HL-60/S4 treated with phorbol 12-myristate 13-acetate at 8.2 ng/mL for 4 days and 3 days (cell line): ENCODE measurements around the gene NTM.

Source experiments
- in situ Hi-C: fragments of 300-500 bp; cut with MboI; formaldehyde crosslinking; loops from 2 replicates; pipeline ENCODE4 v1.15.0; 2022; ENCODE audit warnings: low sequenced_read_pairs

Gene NTM

DNA sequence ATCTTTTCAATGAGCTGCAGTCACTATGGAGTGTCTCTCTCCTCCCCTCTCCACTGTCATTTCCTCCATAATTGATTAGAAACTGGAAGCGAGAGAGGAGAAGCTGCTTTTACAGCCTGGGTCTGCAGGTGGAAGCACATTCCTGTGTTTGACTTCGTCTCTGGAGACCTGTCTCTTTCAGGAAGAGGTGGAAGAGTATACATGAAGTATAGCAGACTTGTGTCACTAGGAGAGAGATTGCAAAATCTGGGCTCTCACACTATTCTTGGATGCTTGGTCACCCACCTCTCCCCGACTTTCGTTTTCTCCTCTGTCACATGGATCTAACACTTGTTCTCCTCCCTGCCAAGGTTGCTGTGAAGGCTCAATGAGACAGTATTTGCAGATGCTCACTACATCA is 323.3 kb downstream of the NTM start:
- in situ Hi-C loops, result no loop called here

DNA sequence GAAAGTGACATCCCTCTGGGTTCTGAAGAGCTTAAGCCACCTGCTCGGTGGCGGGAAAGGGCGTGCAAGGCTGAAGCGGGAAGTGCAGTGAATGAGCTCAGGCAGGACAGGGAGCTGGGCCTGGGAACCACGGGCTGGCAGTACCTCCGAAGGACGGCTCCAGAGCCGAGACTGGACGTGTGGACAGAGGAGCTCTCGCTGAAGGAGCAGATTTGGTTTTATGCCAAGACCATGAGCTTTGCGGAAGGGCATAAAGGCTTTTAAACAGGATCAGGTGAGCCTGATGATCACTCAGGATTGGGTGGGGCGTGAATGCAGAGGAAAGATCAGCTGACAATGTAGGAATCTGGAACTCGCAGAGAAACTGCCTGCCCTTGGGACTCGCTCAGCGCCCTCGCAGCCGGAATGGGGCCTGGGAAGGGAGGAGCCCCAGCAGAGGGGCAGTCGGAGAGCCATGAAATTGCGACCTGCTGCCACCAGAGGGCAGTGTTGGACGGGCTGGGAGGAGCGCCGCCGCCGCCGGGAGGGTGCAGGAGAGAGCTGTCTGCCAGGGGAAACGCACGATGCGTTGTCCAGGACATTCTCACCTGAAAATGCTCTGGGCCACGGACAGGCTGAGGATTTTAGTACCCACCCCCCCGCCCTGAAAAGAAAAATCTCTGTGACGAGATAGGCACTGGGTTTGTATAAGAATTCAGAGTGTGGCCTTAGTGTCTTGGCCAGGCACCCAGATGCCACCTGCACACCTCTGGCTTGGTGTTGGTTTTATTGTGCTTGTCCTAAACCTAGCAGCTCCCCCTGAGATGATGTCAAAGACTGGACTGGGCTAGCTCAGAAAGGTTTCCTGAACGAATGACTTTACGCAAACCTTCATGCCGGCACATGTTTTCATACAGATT is 324.4 kb downstream of the NTM start:
- in situ Hi-C loops, result no loop called here

DNA sequence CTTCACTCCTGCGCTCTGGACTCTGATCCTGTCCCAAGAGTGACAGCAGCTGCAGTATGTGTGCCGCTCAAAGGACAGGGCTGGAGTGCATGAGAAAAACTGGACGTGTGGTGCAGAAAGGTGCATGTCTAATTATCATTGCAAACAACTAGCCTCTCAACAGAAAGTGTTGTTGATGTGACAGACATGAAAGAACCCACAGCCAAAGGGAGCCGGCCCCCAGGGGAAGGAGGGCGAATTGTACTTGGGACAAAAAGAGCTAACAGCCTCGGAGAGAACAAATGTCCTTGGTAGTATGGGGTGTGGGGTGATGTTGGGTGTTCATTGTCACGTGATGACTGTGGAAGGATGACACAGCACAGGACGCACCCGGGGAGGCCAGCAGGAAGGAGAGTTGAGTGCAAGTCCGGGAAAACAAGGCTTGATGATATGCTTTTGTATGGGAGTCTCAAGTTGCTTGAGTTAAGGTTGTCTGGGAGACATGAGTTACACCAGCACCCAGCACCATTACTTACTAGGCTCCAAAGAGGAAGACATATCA is 325.5 kb downstream of the NTM start:
- in situ Hi-C loops, result no loop called here

DNA sequence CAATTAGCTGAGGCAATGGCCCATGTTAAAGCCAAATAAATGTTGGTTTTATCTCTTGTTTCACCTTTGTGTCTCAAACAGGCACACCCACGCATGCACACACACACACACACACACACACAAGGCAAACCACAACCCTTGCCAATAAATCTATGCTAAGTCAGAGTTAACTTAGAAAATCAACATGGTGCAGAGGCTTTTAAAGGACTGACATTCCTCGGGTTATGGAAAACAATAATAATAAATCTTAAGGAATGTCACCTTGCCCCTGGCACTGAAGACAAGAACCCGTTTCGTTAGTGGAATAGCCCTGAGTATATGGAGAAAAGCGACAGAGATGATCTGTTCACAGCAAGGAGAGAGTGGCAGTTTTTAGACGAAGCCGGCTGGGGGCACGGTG is 326.3 kb downstream of the NTM start:
- in situ Hi-C loops, result no loop called here

DNA sequence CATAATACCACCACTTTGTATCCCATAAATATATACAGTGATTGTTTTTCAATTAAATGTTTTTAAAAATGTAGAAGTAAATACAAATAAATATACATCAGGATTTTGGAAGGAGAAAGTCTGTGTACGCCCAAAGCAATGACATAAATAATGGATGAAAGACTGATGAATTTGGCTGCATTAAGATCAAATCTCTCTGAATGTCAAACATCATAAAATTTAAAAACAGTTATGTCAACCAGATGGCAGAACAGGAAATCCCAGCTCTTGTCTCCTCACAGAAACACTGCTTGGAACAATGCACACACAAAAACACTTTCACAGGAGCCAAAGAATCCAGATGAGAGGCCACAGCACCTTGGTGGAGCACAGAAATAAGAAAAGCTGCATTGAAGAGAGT is 332.9 kb downstream of the NTM start:
- in situ Hi-C loops, result no loop called here

DNA sequence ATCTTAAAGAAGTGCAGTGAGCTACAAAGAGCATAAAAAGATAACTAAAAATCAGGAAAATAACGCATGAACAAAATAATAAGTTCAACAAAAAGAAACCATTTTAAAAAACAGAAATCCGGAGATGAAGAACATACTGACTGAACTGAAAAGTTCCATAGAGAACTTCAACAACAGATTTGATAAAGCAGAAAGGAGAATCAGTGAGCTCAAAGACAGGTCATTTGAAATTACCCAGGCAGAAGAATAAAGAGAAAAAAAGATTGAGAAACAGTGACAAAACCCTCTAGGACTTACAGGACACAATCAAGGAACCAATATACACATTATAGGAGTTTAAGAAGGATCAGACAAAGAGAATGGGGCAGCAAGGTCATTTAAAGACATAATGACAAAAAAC is 334.3 kb downstream of the NTM start:
- in situ Hi-C loops, result no loop called here

DNA sequence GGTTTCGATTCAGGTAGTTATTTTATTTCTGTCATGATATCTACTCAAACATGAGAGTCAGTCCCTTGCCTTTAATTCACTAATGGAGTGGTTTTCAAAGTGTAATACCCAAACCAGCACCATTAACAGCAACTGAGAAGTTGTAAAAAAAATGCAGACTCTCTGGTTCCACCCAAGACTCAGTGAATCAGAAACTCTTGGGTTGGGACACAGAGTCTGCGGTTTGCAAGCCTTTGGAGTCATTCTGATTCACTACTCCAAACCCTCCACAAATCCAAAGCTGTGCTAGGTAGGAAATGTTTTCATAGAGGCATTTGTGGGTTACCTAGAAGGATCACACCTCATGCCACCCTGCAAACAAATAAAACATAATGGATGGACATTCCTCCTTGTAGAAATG is 340.1 kb downstream of the NTM start:
- in situ Hi-C loops, result no loop called here

DNA sequence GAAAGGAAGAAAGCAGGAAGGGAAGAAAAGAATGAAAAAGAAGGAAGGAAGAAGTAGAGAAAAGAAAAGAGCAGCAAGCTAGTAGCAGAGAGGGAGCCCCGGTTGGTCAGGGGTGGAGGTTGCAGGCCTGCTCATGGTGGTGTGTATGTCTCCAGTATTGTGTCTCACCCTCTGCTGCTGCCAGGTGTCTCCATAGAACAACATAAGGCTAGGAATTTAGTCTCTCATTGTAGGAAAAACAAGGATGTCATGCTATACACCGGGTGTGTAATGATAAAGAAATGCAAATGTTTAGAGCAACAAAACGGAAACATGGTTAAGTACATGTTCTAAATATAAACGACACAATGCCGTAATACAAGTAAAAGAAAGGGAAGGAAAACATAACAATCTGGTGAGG is 342.5 kb downstream of the NTM start:
- in situ Hi-C loops, result no loop called here

DNA sequence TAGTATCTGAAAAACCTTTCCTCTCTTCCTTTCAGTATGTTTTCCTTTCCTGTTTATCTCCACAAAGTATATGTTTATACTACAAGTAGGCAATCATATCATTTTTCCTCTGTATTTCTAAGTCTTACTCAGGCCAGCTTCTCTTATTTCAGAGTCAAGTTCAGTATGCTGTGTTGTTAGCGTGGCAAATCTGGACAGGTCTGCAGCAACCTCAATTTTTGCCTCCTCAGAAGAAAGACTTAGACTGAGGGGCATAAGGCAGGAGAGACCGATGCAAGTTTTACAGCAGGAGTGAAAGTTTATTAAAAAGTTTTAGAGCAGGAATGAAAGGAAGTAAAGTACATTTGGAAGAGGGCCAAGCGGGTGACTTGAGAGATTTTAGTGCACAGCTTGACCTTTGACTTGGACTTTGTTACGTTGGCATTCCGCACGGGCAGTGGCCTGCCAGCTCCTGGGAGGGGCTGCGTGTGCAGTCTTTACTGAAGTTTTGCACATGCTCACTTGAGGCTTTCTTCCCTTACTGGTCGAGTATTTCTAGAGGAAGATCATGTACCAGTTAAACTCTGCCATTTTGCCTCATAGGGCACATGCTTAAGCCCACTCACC is 343.2 kb downstream of the NTM start:
- in situ Hi-C loops, result no loop called here

DNA sequence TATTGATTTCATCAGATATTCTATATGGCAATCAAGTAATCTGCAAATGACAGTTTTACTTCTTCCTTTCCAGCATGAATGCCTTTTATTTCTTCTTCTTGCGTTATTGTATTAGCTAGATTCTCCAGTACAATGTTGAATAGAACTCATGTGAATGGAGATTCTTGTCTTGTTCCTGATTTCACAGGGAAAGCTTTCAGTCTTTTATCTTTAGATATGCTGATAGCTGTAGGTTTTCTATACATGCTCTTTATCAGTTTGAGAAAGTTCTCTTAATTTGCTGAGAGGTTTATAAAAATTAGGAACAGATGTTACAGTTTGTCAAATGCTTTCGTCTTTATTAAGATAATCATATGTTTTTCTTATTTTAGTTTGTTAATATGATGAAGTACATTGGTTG is 347.2 kb downstream of the NTM start:
- in situ Hi-C loops, result no loop called here

DNA sequence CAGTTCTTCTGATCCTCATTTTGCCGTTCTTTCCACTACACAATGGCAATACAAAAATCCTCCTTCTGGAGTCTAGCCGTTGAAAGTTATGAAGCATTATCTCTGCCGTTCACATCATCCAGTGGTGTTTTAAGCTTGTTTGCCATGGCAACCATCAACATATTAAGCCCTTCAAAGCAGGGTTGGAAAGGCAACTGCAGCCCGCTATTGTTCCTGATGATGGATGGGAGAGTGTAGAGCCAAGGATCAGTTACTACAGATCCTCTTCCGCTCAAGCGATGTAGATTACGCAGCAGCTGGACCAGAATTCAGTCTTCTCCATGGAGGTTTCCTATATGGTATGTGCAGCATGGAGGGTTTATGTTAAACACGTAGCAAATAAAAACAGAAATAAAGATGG is 352.7 kb downstream of the NTM start:
- in situ Hi-C loops, result no loop called here

DNA sequence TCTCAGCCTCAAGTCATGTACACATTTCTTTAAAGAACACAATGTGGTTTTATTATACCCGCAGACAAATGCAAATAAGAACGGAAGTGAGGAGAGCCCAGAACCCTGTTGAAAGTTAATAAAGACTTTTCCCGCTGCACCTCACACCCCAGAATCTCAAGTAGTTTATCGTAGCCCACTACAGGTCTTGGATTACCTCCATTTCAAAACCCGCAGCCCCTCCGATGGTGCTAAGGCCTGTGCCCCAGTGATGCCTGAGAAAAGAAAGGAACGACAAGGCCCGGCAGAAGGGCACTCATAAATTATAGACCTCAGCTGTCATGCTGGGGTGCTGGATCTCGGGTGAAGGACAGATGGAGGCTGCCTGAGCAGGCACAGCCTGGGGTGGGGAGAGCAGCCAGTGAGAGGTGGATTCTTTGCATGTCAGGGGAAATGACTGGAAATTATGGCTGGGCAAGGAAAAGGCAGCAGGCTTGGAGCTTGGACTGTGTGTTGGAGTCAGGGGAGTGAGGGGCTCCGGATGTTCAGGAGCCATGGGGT is 354.1 kb downstream of the NTM start:
- in situ Hi-C loops, result no loop called here

DNA sequence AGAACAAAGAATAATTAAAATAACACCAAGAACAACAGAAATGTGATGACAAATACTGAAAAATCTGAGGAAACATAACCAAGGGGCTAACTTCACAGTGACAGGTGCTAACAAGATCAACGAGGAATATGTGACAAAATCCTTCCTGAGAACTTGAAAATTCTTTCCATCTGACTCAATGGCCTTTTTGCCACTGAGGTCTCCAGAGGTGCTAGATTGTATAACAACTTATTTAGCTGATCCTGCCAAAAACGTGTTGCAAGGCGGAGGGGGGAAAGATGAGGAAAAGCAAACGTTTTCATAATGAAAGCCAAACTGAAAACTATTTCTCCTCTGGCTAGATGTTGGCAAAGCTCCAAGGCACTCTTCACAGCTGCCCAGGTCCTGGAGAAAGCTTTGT is 364.5 kb downstream of the NTM start:
- in situ Hi-C loops, result no loop called here

DNA sequence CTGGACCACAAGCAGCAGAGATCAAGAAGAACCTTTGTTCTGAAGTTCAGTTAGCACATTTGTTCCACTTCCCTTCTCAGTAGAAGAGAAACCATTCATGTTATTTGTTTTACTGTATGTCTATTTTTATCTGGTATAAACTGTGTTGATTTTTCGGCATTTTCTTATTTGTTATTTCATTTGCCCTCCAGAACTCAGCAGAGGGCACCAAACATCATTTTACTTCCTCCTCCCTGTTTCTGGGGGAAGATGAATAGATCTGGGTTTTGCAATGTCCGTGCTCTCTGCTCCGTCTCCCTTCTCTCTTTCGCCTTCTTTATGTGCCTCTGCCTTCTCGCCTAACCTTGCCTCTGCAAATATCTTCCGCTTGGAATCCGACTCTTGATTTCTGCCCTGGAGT is 366.9 kb downstream of the NTM start:
- in situ Hi-C loops, result no loop called here

DNA sequence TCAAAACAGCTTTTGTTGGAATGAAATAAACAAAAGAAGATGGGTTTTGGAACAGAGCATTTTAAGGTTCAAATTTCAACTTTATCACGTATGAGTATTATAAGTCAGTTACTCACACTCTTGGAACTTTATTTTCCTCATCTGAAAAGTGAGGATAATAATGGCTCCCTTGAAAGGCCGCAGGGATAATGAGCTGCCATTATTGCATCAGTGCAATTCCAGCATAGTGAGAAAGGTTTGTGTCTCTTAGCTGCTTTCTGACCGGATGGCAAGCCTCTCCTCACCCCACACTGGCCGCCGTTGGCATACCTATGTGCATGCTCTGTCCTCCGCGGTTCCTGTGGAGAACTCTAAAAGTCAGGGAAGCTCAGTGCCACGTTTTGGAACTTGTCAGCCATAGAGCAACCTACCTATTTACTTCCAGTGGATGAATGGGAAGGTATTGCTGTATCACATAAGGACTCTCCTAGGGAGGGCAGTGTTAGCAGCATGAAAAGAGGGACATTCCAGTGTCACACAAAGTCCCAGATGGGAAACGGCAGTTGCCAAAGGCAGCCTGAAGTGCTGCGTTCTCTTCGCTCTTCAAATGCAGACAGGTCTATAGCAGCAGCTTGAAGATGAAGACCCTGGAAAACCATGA is 368.9 kb downstream of the NTM start:
- in situ Hi-C loops, result no loop called here

DNA sequence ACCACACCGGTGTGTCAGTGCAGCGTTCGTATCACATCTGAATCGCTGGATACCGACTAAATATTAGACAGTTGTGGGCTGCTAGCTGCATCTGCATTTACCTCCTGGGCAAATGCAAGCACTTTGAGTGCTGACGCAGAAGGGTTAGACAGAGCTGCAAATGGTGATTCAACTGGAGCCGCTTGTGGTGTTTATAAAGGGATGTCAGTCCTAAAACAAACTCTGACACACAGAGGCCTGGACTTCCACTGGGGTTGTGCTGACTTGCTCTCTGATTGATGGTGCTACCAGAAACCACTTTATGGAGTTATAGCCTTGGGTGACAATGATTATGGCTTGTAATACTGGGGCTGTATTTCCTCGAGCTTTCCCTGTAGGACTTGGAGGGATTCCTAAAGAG is 374.4 kb downstream of the NTM start:
- in situ Hi-C loops, result no loop called here

DNA sequence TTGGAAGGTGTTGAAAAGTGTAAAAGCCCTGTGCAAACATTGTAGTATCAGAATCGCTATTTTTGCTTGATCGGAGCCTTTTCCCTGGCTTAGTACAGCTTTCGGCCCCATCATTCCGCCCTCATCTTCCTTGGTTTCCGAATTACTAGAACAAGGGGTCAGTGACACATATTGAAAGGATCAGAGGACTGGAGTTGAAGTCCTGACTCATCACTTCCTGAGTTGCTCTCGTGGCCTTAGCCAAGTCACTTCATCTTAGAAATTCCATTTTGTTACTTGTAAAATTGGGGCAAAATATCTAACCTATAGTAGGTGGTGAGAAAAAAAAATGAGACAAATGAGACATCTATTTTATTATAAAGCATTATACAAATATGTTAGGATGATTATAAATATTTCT is 375.0 kb downstream of the NTM start:
- in situ Hi-C loops, result no loop called here

DNA sequence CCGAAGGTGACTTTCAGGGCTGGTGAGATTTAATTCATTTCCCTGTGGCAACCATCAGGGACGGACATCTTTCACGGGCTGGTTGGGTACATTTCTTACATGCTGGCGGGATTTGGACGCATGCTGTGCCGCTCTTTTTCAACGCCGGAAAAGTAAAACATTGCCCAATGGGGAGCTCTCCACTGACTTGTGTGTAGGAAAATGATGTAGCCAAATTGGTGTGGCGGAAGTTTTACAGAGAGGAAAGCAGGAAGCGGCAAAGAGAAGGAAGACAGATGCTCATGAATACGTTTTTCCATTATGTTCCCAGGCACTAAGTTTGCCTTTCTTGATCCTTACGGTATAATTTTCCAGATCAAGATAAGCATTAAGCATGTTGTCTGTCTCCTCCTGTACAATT is 375.8 kb downstream of the NTM start:
- in situ Hi-C loops, result no loop called here

DNA sequence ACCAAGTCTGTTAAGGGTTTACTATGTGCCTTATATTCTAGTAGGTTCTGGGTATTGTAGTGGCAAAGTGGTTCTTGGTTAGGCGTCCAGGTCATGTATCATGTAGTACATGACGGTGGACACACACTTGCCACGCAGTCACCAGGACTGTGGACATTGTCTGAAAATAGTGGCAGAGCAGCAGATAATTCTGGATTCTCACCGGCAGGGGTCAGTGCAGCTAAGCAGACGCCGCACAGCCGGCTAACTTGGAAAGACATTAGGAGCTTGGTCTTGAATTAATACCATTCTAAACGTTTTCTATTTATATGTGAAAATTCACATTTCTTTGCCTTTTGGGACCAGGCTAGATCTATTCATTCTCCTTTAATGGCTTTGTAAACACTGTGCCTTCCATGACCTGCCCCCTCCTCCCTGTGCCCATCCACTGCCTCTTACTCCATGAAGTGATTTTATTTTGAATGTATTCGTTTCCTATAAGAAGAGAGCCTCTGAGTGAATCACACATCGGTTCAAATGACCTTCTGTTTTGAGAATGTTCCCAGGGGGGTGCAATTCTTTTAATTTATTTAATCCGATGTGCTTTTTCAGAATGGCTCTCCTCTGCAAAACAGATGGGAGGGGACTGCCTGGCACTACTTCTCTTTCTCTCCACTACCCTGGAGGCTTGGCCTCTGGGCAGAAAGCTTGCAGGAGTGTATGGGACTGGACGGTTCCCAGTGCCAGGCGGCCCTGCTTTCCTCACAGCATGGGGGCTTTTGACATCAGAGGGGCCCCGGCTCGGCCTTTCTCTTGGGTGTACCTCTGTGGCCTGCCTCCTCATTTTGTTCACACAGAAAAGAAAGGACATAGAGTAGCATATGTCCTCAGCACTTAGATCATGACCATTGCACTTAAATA is 378.0 kb downstream of the NTM start:
- in situ Hi-C loops, result no loop called here

DNA sequence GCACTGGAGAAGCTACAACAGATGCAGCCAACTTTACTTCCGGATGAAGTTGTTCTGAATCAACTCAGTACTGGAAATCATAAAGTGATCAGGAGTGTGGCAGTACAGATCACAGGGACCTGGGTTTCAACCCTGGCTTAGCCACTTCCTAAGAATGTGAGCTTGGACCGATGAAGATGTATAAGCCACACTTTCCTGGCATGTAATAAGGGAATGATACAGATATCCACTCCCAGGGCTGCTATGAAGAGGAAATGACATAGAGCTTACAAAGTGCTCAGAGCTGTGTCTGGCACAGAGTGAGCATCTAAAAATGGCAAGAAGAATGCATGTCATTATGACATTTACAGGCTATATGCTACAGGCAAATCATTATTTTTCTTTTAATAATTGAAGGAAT is 378.7 kb downstream of the NTM start:
- in situ Hi-C loops, result no loop called here

DNA sequence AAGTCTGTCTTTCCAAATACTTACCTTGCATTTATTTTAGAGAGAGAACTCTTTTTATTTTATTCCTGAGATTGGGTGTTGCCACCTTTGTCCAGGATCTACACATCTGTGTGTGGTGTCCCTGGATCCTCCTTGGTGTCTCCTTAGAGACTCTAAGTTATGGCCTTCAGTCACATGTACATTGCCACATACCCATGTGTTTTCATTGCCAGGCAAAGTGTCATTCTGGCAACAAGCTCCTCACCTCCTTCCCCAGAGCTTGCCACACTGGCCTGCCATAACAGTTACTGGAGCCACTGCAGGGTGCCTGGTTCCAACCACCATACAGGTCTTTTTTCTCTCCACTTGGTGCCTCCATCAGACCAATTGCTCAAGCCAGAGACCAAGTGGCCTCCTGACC is 379.7 kb downstream of the NTM start:
- in situ Hi-C loops, result no loop called here
